Tibial nerve (tissue), 4 donors: ENCODE data around the gene MYRFL. TPM values are rescaled to one million over a fixed set of nuclear protein-coding genes. Genes with fewer than 3 reads are reported as not detected.

ENCODE experiments used
- DNase-seq, 2 donors: peaks; one replicate each; pipeline ENCODE4 v3.0.0-alpha.2; 2019; ENCODE audit warnings: low spot score in 2 of 2
- H3K27ac ChIP-seq, 4 donors: fragments of 200-600 bp; sonication (generic) in 3 of 4; one replicate each; pipeline ENCODE4 v1.5.1; 2017 to 2019; ENCODE audit warnings: mild to moderate bottlenecking in 1 of 4
- H3K27me3 ChIP-seq, 2 donors: fragments of 200-600 bp; sonication (generic) in 1 of 2; one replicate each; pipeline versions ENCODE4 v1.5.1 to v1.6.0; 2017 to 2019
- H3K36me3 ChIP-seq, 3 donors: fragments of 200-600 bp; sonication (generic); one replicate each; pipeline ENCODE4 v1.5.1; 2018 to 2019
- H3K4me1 ChIP-seq, 4 donors: fragments of 200-600 bp; sonication (generic) in 3 of 4; one replicate each; pipeline ENCODE4 v1.5.1; 2017 to 2019
- H3K4me3 ChIP-seq, 4 donors: fragments of 200-600 bp; sonication (generic) in 3 of 4; one replicate each; pipeline ENCODE4 v1.5.1; 2017 to 2019; ENCODE audit warnings: mild to moderate bottlenecking in 1 of 4, moderate library complexity in 1 of 4
- H3K9me3 ChIP-seq, 4 donors: fragments of 200-600 bp; sonication (generic) in 3 of 4; one replicate each; pipeline ENCODE4 v1.5.1; 2017 to 2019
- EP300 ChIP-seq, 2 donors: sonication (generic); formaldehyde crosslinking; IDR thresholded peaks; one replicate each; pipeline ENCODE4 v1.6.1; 2017; ENCODE audit warnings: antibody characterized with exemption in 2 of 2, mild to moderate bottlenecking in 1 of 2
- POLR2A ChIP-seq, 2 donors: fragments of 450-650 bp; IDR thresholded peaks; one replicate each; pipeline ENCODE4 v1.6.1; 2017; ENCODE audit warnings: antibody characterized with exemption in 2 of 2, mild to moderate bottlenecking in 2 of 2, moderate library complexity in 2 of 2
- WGBS, 2 donors: methylation state at CpG; one replicate each; pipeline ENCODE4 v1.1.5; 2018; 5-methylcytosine and 5-hydroxymethylcytosine counted together
- total RNA-seq, 4 donors: library from RNA; depleted of rRNA; stranded (reverse); fragments of >200 nt; gene quantifications; one replicate each; pipeline ENCODE4 v1.1.0, GENCODE V29; 2016
- TF ChIP-seq, protein P1 (sequence below), 5 experiments: fragments of 200-600 bp in 3 of 5; fragments of 450-650 bp in 2 of 5; sonication (generic) in 3 of 5; IDR thresholded peaks; one replicate each; pipeline ENCODE4 v1.5.1; 2016 to 2019; ENCODE audit warnings: antibody characterized with exemption in 5 of 5, mild to moderate bottlenecking in 3 of 5, moderate library complexity in 2 of 5

Gene MYRFL
- total RNA-seq, 4 donors from 2014 or later: 0.20 TPM; not detected in 3

DNA sequence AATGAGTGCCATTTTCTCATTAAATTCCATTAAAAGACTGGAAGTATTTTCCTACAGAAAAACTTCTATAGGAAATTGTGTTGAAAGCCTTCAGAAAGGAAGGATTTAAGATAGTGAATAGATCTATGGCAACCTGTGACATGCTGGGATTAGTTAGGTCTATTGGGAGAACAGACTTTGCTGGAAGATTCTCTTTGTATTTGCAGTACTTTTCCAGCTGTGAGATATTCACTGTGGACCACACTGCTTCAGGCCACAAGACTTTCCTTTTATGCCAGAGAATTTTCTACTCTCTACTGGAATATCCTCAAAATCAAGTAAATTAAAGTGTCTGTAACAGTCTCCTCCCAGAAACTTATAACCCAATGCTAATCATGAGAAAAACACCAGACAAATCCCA, 136.2 kb downstream of the MYRFL start:
- no peaks in the 10 kb centered on the region for H3K36me3 ChIP-seq
- TF ChIP-seq, protein P1, sequence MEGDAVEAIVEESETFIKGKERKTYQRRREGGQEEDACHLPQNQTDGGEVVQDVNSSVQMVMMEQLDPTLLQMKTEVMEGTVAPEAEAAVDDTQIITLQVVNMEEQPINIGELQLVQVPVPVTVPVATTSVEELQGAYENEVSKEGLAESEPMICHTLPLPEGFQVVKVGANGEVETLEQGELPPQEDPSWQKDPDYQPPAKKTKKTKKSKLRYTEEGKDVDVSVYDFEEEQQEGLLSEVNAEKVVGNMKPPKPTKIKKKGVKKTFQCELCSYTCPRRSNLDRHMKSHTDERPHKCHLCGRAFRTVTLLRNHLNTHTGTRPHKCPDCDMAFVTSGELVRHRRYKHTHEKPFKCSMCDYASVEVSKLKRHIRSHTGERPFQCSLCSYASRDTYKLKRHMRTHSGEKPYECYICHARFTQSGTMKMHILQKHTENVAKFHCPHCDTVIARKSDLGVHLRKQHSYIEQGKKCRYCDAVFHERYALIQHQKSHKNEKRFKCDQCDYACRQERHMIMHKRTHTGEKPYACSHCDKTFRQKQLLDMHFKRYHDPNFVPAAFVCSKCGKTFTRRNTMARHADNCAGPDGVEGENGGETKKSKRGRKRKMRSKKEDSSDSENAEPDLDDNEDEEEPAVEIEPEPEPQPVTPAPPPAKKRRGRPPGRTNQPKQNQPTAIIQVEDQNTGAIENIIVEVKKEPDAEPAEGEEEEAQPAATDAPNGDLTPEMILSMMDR (IDR thresholded peaks at IDR 0.05): no peak
- TF ChIP-seq POLR2A (IDR thresholded peaks at IDR 0.05): no peak
- TF ChIP-seq EP300 (IDR thresholded peaks at IDR 0.05): no peak
- H3K27me3 ChIP-seq: no peaks in the 10 kb centered on the region
- no peak overlapping the region for H3K4me3 ChIP-seq
- H3K9me3 ChIP-seq: no peaks in the 10 kb centered on the region
- DNase-seq: no peak
- no peaks in the 10 kb centered on the region for H3K4me1 ChIP-seq
- no peak overlapping the region for H3K27ac ChIP-seq

DNA sequence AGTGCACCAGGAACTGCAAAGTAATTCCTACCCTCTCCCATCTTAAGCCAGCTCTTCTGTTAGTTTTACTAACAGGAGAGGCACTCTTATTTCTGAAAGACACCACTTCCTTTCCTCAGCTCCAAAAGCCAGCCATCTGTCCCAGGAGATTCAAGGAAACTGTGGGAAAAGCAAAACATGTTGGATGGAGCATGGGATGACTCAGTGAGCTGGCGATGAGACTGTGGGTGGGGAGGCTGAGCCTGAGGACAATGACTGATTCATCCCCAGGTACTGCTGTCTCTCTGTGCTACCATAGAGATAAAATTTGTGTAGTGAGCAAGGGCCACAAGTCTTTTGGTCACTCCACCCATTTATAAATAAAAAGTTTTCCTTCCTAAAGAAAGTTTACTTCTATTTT, 141.4 kb downstream of the MYRFL start:
- no peaks in the 10 kb centered on the region for H3K36me3 ChIP-seq
- no peak overlapping the region for H3K27ac ChIP-seq
- DNase-seq: peak; percentile 47 to 48
- no peaks in the 10 kb centered on the region for H3K9me3 ChIP-seq
- no peaks in the 10 kb centered on the region for H3K27me3 ChIP-seq
- WGBS, 2 donors: 29 to 40% methylated on average over 1 of the region's 1 CpG
- no peak overlapping the region for H3K4me3 ChIP-seq
- H3K4me1 ChIP-seq: peaks cover 0 to 5% (median 0%) of the 10 kb centered on the region in 4 donors
- TF ChIP-seq POLR2A (IDR thresholded peaks at IDR 0.05) (no peak), EP300 (IDR thresholded peaks at IDR 0.05) (no peak)
- TF ChIP-seq, protein P1 (IDR thresholded peaks at IDR 0.05): no peak

DNA sequence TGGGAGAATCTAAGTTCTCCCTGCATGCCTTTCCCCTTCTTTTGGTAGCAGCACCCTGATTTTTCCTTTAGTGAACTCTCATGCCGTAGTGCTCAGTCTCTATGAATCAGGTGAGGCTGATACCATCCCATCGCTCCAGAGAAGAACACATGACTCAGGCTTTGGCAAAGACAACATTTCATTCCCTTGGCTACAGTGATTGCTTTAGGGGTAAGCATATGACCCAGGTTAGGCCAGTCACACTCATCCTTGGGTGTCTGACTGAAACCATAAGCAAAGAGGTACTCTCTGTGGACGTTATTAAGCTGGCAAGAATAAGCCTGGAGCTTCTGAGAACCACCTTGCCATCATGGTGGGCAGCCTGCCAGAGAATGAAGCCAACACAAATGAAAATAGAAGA, 141.8 kb downstream of the MYRFL start:
- no peaks in the 10 kb centered on the region for H3K9me3 ChIP-seq
- H3K36me3 ChIP-seq: no peaks in the 10 kb centered on the region
- TF ChIP-seq EP300 (IDR thresholded peaks at IDR 0.05): no peak
- TF ChIP-seq, protein P1 (IDR thresholded peaks at IDR 0.05): no peak
- TF ChIP-seq POLR2A (IDR thresholded peaks at IDR 0.05): no peak
- no peak overlapping the region for H3K4me3 ChIP-seq
- H3K4me1 ChIP-seq: peaks cover 0 to 5% (median 0%) of the 10 kb centered on the region in 4 donors
- 57 to 72% methylated on average over 3 of the region's 3 CpGs for WGBS, 2 donors
- H3K27ac ChIP-seq: no peak overlapping the region
- no peak for DNase-seq
- H3K27me3 ChIP-seq: no peaks in the 10 kb centered on the region

DNA sequence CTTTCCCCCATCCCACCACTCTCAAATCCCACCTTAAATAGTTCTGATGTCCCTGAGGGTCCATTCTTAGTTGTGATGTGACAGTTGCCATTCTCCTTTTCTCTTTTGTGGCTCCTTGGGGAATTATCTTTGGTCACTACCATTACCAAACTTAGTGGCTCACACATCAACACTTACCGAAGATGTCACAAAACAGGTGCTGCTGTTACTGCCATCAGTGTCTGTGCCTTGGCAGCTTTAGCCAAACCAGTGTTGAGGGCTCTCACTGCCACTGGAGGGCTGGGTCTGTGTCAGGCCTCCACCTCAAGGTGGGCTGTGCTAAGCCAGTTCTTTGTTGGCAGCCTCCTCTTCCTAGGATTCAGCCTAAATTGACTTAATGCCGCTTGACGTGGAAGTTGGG, 144.0 kb downstream of the MYRFL start:
- no peak for DNase-seq
- no peaks in the 10 kb centered on the region for H3K36me3 ChIP-seq
- no peak overlapping the region for H3K27ac ChIP-seq
- no peaks in the 10 kb centered on the region for H3K27me3 ChIP-seq
- WGBS, 2 donors: 81 to 89% methylated on average over 3 of the region's 3 CpGs
- no peak overlapping the region for H3K4me3 ChIP-seq
- no peaks in the 10 kb centered on the region for H3K9me3 ChIP-seq
- TF ChIP-seq EP300 (IDR thresholded peaks at IDR 0.05) (no peak), POLR2A (IDR thresholded peaks at IDR 0.05) (no peak)
- TF ChIP-seq, protein P1 (IDR thresholded peaks at IDR 0.05): no peak
- peaks cover 0 to 5% (median 0%) of the 10 kb centered on the region in 4 donors for H3K4me1 ChIP-seq

DNA sequence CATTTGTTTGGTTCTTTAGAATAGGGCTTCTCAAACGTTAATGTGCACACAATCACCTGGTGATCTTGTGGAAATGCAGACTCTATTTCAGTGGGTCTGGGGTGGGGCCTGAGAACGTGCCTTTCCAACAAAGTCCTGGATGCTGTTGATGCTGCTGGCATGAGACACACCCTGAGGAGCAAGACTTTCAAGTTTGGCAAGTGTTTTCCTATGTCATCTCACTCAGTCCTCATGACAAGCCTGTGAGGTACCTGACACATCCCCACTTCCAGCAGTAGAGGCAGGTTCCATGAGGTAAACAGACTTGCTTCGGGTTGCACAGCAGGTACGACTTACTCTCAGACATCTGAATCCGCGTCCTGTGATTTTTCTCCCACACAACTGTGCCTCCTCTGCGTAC, 147.1 kb downstream of the MYRFL start:
- TF ChIP-seq, protein P1 (IDR thresholded peaks at IDR 0.05): no peak
- TF ChIP-seq EP300 (IDR thresholded peaks at IDR 0.05) (no peak), POLR2A (IDR thresholded peaks at IDR 0.05) (no peak)
- Histone ChIP-seq H3K27me3 (no peaks in the 10 kb centered on the region), H3K36me3 (no peaks in the 10 kb centered on the region), H3K27ac (no peak overlapping the region), H3K4me3 (no peak overlapping the region), H3K4me1 (no peaks in the 10 kb centered on the region), H3K9me3 (no peaks in the 10 kb centered on the region)
- no peak for DNase-seq
- WGBS, 2 donors: 86% methylated on average over 7 of the region's 7 CpGs
